ENCODE results near the gene DPYSL3.

Gene DPYSL3

GRCh38 chr5:147482706-147483180 lies 27.1 kb downstream of the DPYSL3 start:
- no peak for TF ChIP-seq ZNF274 (IDR thresholded peaks at IDR 0.05; ENCODE audit: low read depth, low read length)
- TF ChIP-seq SUZ12 (IDR thresholded peaks at IDR 0.05; ENCODE audit: extremely low read depth, insufficient read depth, insufficient read length) = no peak
- TF ChIP-seq YY1 (IDR thresholded peaks at IDR 0.05; ENCODE audit: insufficient read depth, insufficient read length) = no peak
- Histone ChIP-seq H3K4me1 (ENCODE audit: insufficient read depth, insufficient read length) (no peaks in the 10 kb centered on the region), H3K27me3 (ENCODE audit: insufficient read depth, insufficient read length) (no peaks in the 10 kb centered on the region), H3K36me3 (ENCODE audit: insufficient read depth, insufficient read length, low read length) (no peaks in the 10 kb centered on the region), H3K4me3 (ENCODE audit: insufficient read length, low read depth) (no peak overlapping the region), H3K9ac (ENCODE audit: insufficient read length, low read depth) (no peak overlapping the region), H3K9me3 (ENCODE audit: insufficient read depth, low read length) (no peaks in the 10 kb centered on the region)
- no peak for DNase-seq (ENCODE audit: low read depth, low spot score)

DNA sequence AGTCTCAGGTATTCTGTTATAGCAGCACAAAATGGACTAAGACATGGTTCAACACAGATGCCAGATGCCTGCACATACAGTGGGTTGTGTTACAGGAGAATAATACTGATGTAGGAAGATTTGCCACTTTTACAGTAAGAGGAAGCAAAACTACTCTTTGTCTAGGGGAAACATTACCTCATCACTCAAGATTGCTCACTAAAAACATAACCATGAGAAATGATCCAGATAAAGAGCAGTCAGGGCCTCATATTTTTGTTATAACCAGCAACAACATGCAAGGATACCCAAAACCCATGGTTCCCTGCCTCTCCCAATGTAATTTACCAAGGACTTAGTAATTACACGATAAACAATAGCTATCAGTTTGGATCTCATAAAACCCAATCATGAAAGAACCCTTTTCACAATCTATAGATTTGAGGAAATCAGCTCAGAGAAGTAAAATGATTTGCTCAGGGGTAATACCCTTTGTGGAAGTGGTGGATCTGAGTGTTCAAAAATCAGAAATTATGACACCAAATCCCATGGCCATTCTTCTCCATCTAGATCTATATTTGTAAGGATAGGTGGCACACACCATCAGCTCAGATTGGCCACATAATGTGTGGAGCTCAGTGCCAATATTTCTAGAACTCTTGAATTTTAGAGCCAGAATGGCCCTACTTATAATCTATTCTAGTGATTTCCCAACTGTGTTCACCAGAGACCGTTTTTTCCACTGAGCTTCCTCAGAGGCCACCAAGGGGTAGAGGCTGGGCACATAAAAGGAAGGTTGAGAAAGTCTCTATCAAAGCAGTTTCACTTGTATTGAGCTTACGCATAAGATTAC lies 27.8 kb downstream of the DPYSL3 start:
- Histone ChIP-seq H3K27me3 (ENCODE audit: insufficient read depth, insufficient read length) (no peaks in the 10 kb centered on the region), H3K36me3 (ENCODE audit: insufficient read depth, insufficient read length, low read length) (no peaks in the 10 kb centered on the region), H3K4me1 (ENCODE audit: insufficient read depth, insufficient read length) (no peaks in the 10 kb centered on the region), H3K9ac (ENCODE audit: insufficient read length, low read depth) (no peak overlapping the region), H3K9me3 (ENCODE audit: insufficient read depth, low read length) (no peaks in the 10 kb centered on the region), H3K4me3 (ENCODE audit: insufficient read length, low read depth) (no peak overlapping the region)
- DNase-seq (ENCODE audit: low read depth, low spot score) = no peak
- TF ChIP-seq YY1 (IDR thresholded peaks at IDR 0.05; ENCODE audit: insufficient read depth, insufficient read length) (no peak), SUZ12 (IDR thresholded peaks at IDR 0.05; ENCODE audit: extremely low read depth, insufficient read depth, insufficient read length) (no peak), ZNF274 (IDR thresholded peaks at IDR 0.05; ENCODE audit: low read depth, low read length) (no peak)

DNA sequence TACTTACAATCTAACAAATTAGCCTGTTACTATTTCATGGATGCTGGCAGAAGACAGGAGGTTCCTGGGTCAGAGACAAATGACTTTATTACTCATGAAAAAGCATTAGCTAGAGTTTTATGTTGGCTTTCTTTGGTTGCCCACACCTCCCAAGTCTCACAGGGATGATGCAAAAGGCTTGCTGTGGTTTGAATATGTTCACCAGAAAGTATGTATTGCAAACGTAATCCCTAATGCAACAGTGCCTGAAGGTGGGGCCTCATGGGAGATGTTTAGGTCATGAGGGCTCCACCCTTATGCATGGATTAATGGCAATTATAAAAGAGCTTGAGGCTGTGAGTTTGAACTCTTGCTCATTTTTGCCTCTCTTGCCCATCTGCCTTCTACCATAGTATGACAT lies 28.5 kb downstream of the DPYSL3 start:
- DNase-seq (ENCODE audit: low read depth, low spot score) = no peak
- no peak overlapping the region for H3K9ac ChIP-seq (ENCODE audit: insufficient read length, low read depth)
- H3K27me3 ChIP-seq (ENCODE audit: insufficient read depth, insufficient read length) = no peaks in the 10 kb centered on the region
- H3K36me3 ChIP-seq (ENCODE audit: insufficient read depth, insufficient read length, low read length) = no peaks in the 10 kb centered on the region
- no peak for TF ChIP-seq YY1 (IDR thresholded peaks at IDR 0.05; ENCODE audit: insufficient read depth, insufficient read length)
- TF ChIP-seq ZNF274 (IDR thresholded peaks at IDR 0.05; ENCODE audit: low read depth, low read length) = no peak
- no peak for TF ChIP-seq SUZ12 (IDR thresholded peaks at IDR 0.05; ENCODE audit: extremely low read depth, insufficient read depth, insufficient read length)
- H3K4me3 ChIP-seq (ENCODE audit: insufficient read length, low read depth) = no peak overlapping the region
- no peaks in the 10 kb centered on the region for H3K9me3 ChIP-seq (ENCODE audit: insufficient read depth, low read length)
- H3K4me1 ChIP-seq (ENCODE audit: insufficient read depth, insufficient read length) = no peaks in the 10 kb centered on the region

DNA sequence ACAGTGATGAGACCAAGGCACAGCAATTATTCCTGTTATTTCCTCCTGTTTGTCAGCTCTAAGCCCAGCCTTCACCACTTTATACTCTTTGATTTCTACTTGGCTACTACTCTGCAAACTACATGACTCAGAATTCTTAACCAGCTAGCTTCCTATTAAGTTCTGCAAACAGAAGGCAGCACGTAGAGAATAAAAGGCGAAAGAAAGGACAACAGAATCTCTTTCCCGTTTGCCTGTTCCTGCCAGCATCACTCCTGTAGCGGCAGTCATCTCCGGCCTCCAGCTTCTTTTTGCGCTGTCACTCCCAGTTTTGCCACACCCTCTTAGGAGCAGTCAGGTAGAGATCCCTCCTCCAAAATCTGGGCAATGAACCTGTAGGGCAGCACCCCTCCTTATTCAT lies 29.9 kb downstream of the DPYSL3 start:
- H3K4me3 ChIP-seq (ENCODE audit: insufficient read length, low read depth) = no peak overlapping the region
- no peak overlapping the region for H3K9ac ChIP-seq (ENCODE audit: insufficient read length, low read depth)
- no peaks in the 10 kb centered on the region for H3K36me3 ChIP-seq (ENCODE audit: insufficient read depth, insufficient read length, low read length)
- TF ChIP-seq ZNF274 (IDR thresholded peaks at IDR 0.05; ENCODE audit: low read depth, low read length) (no peak), SUZ12 (IDR thresholded peaks at IDR 0.05; ENCODE audit: extremely low read depth, insufficient read depth, insufficient read length) (no peak), YY1 (IDR thresholded peaks at IDR 0.05; ENCODE audit: insufficient read depth, insufficient read length) (no peak)
- H3K4me1 ChIP-seq (ENCODE audit: insufficient read depth, insufficient read length) = no peaks in the 10 kb centered on the region
- DNase-seq (ENCODE audit: low read depth, low spot score) = no peak
- no peaks in the 10 kb centered on the region for H3K27me3 ChIP-seq (ENCODE audit: insufficient read depth, insufficient read length)
- no peaks in the 10 kb centered on the region for H3K9me3 ChIP-seq (ENCODE audit: insufficient read depth, low read length)

- H3K4me3 ChIP-seq (ENCODE audit: insufficient read length, low read depth) = no peak overlapping the region
- H3K27me3 ChIP-seq (ENCODE audit: insufficient read depth, insufficient read length) = no peaks in the 10 kb centered on the region
- H3K9me3 ChIP-seq (ENCODE audit: insufficient read depth, low read length) = no peaks in the 10 kb centered on the region
- no peak for TF ChIP-seq ZNF274 (IDR thresholded peaks at IDR 0.05; ENCODE audit: low read depth, low read length)
- TF ChIP-seq YY1 (IDR thresholded peaks at IDR 0.05; ENCODE audit: insufficient read depth, insufficient read length) = no peak
- no peak overlapping the region for H3K9ac ChIP-seq (ENCODE audit: insufficient read length, low read depth)
- DNase-seq (ENCODE audit: low read depth, low spot score) = no peak
- no peaks in the 10 kb centered on the region for H3K4me1 ChIP-seq (ENCODE audit: insufficient read depth, insufficient read length)
- H3K36me3 ChIP-seq (ENCODE audit: insufficient read depth, insufficient read length, low read length) = no peaks in the 10 kb centered on the region
Observed at GRCh38 chr5:147479444-147479843, 30.4 kb downstream of the DPYSL3 start.

DNA sequence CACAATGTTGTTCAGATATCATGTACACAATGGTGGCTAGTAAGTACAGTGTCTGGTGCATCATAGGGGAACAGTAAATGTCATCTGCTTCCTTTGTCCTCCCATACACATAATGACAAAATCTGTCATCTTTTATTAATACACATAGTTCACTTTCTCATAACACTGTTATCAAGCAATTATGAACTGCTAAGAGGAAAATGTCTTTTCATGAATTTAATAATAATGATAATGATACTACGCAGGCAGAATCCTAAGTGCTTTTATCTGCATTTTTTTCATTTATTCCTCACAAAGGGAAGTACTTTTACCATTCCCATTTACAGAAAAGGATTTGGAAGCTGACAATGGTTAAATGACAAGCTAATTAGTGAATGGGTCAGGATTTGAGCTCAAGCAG lies 35.7 kb downstream of the DPYSL3 start:
- H3K9ac ChIP-seq (ENCODE audit: insufficient read length, low read depth) = no peak overlapping the region
- H3K27me3 ChIP-seq (ENCODE audit: insufficient read depth, insufficient read length) = no peaks in the 10 kb centered on the region
- DNase-seq (ENCODE audit: low read depth, low spot score) = no peak
- no peaks in the 10 kb centered on the region for H3K4me1 ChIP-seq (ENCODE audit: insufficient read depth, insufficient read length)
- H3K9me3 ChIP-seq (ENCODE audit: insufficient read depth, low read length) = no peaks in the 10 kb centered on the region
- no peak for TF ChIP-seq SUZ12 (IDR thresholded peaks at IDR 0.05; ENCODE audit: extremely low read depth, insufficient read depth, insufficient read length)
- no peak for TF ChIP-seq YY1 (IDR thresholded peaks at IDR 0.05; ENCODE audit: insufficient read depth, insufficient read length)
- no peak for TF ChIP-seq ZNF274 (IDR thresholded peaks at IDR 0.05; ENCODE audit: low read depth, low read length)
- no peak overlapping the region for H3K4me3 ChIP-seq (ENCODE audit: insufficient read length, low read depth)
- no peaks in the 10 kb centered on the region for H3K36me3 ChIP-seq (ENCODE audit: insufficient read depth, insufficient read length, low read length)

DNA sequence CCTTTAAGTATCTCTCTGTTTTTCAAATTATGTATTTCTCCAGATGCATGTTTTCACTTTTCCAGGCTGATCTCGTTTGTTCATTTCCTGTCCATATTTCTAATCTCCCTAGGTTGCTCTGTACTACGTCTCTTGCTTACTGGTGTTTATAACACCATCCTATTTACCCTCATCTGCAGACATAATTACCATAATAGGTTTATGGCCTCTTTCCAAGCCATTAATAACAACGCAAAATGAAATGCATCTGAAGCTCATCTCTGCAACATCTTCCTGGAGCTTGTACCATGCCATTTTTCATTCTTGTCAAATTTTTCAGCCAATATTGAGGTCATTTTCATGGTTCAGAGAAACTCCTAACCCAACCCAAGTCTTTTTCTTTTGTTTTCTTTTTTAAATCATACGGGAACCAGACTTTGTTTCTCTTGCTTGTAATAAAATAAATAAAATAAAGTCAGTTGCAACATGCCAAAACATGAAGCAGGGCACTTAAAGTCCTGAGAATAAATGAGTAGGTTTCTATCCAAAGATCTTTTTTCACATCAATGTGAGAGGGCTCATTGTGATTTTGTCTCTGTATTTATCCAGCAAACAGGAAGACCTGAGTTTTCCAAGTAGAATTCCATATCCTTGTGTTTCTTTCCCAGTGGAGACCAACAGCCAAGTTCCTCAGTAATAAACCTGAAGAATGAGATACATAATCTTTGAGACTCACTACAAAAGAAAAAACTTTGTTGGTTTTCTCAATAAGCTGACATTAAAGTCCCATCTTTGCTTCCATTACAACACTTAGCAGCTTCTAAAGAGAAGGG lies 37.0 kb downstream of the DPYSL3 start:
- no peak overlapping the region for H3K9ac ChIP-seq (ENCODE audit: insufficient read length, low read depth)
- DNase-seq (ENCODE audit: low read depth, low spot score) = no peak
- H3K4me3 ChIP-seq (ENCODE audit: insufficient read length, low read depth) = no peak overlapping the region
- no peaks in the 10 kb centered on the region for H3K27me3 ChIP-seq (ENCODE audit: insufficient read depth, insufficient read length)
- H3K4me1 ChIP-seq (ENCODE audit: insufficient read depth, insufficient read length) = no peaks in the 10 kb centered on the region
- TF ChIP-seq YY1 (IDR thresholded peaks at IDR 0.05; ENCODE audit: insufficient read depth, insufficient read length) (no peak), SUZ12 (IDR thresholded peaks at IDR 0.05; ENCODE audit: extremely low read depth, insufficient read depth, insufficient read length) (no peak), ZNF274 (IDR thresholded peaks at IDR 0.05; ENCODE audit: low read depth, low read length) (no peak)
- H3K36me3 ChIP-seq (ENCODE audit: insufficient read depth, insufficient read length, low read length) = no peaks in the 10 kb centered on the region
- H3K9me3 ChIP-seq (ENCODE audit: insufficient read depth, low read length) = no peaks in the 10 kb centered on the region
